Globus pallidus (tissue), 1 donor: ENCODE data around the gene LIX1L.
"Not testable (repeated sequence)": the region's sequence is repeated elsewhere in the genome, so short reads cannot be mapped to it uniquely, and the experiment has no call there.

Source experiments
- DNase-seq: peaks from one replicate; pipeline ENCODE4 v3.0.0-alpha.2; 2015; ENCODE audit warnings: low spot score

Gene LIX1L

GRCh38 chr1:145936247-145936646 is 21.6 kb downstream of the LIX1L start:
- DNase-seq, result no peak

DNA sequence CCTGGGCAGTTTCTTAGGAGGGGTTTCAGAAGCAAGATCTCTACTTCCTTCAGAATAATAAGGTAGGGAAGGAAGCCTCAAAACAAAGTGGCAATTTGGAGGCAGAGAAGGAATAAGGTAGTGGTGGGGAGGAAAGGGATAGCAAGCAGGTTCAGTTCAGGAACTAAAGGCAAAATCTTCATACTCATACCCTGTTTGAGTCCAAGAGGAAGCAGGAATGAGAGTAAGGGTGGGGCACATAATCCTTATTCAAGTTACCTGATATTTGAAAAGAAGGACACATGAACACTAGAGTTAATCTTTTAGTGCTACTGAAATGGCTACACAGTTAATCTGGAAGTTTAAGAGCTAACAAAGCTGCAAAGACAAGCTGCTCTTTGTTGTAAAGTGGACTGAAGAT is 22.1 kb downstream of the LIX1L start:
- DNase-seq, result no peak

- not testable (repeated sequence) for DNase-seq
Measured at GRCh38 chr1:145932522-145933009, 25.3 kb downstream of the LIX1L start.

DNA sequence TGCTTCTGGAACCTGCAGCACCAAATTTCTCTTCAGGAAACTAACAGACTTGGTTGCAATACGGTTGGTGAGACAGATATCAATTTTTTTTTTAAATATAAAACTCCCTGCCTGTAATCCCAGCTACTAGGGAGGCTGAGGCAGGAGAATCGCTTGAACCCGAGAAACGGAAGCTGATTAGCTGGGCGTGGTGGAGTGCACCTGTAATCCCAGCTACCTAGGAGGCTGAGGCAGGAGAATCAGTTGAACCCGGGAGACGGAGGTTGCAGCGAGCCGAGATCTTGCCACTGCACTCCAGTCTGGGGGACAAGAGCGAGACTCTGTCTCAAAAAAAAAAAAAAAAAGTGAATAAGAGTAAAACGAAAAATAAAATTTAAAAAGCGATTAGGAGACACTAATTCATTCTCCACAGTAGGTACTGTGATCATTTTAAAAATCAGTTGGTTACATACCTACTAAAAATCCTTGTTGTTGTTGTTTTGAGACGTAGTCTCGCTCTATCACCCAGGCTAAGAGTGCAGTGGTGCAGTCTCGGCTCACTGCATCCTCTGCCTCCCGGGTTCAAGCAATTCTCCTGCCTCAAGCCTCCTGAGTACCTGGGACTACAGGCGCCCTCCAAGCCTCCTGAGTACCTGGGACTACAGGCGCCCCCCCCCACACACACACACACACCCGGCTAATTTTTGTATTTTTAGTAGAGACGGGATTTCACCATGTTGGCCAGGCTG is 29.7 kb downstream of the LIX1L start:
- DNase-seq, result no peak

- DNase-seq, result peak; percentile 98
Measured at GRCh38 chr1:145927063-145927886, 30.5 kb downstream of the LIX1L start, which contains the start of gene RBM8A. RBM8A (minus strand) TSS chr1:145927484; CDS start chr1:145927426, 58 bp downstream.

GRCh38 chr1:145926686-145927062 is 31.1 kb downstream of the LIX1L start:
- no peak for DNase-seq

DNA sequence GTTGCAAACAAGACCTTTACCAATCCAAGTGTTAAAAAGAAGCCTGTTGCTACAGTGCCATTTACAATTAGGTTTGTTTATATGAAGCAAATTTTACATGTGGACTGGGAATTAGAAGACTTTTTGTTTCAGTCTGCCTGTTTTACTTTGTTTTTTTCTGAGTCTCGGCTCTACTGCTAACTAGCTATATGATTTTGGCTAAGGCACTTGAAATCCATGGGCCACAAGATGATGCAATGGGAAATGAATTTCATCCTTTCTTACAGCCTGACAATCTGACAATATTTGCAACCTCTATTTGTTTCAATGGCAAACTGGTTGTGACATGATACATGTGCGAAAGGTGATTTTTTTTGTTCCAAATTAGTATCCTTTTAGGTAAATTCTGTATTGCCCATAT is 35.6 kb downstream of the LIX1L start:
- DNase-seq, result no peak

DNA sequence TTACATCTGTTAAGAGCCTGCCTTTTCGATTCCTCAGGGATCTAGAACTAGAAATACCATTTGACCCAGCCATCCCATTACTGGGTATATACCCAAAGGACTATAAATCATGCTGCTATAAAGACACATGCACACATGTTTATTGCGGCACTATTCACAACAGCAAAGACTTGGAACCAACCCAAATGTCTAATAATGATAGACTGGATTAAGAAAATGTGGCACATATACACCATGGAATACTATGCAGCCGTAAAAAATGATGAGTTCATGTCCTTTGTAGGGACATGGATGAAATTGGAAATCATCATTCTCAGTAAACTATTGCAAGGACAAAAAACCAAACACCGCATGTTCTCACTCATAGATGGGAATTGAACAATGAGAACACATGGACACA is 37.5 kb downstream of the LIX1L start:
- not testable (repeated sequence) for DNase-seq

DNA sequence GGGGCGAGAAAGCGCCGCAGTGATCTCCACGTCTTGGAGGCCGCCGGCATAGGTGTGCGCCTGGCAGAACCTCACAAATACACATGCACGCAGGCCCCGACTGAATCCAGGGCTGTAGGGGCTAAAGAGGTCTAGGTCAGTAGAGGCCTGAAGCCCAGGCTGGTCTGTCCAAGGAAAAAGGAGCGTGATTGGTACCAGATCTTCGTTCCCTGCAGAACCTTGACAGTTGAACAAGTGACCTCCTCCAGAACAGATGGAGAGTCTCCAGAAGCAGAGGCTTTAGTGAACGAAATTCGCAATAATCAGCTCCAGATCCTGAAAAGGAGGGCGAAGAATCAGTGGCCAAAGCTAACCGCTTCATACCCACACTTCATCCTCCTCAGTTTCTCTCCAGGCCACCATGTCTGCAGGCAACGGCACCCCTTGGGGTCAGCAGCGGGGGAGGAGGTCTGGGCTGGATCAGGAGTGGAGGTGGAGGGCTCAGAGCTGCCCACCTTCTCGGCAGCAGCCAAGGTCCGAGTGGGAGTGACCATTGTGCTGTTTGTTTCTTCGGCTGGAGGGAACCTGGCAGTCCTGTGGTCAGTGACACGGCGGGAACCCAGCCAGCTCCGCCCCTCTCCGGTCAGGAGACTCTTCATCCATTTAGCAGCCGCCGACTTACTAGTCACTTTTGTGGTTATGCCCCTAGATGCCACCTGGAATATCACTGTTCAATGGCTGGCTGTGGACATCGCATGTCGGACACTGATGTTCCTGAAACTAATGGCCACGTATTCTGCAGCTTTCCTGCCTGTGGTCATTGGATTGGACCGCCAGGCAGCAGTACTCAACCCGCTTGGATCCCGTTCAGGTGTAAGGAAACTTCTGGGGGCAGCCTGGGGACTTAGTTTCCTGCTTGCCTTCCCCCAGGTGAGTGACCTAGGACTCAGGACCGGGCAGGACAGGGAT is 38.6 kb downstream of the LIX1L start:
- peak; percentile 39 for DNase-seq

DNA sequence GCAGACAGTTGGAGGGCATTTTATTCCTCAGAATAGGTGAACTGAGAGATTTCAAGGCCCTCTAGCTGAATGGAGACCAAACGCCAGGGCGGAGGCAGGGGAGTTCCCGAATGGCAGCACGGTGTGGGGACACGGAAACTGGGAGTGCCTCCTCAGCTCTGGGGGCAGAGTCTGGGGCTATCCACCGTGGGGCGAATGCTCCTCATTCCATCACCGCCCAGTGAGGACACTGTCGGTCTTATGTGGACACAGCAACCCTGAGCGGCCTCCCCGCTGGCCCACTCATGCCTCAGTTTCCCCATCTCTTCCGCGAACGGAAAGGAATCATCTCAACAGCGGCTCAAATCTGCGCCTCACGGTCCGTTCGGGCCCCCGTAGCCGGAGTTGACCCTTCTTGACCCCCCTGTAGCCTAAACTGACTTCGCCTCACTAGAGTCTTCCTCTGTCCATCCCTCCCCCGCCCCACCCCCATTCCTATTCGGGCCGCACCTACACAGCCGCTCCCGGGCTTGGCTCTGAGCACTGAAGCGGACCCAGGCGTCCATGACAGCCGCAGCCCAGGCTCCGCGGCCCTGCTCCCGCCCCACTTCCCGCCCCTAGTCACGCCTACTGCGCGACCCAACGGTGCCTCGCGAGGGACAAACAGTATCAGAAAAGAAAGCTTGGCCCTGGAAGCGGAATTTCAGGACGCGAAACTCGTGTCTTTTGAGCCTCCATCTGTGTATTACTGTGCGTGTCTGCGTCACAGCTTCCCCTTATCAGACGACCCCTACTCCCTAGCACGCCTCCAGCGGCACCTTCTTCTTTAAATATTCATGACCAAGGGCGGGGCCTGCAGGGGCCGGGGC is 39.4 kb downstream of the LIX1L start, which contains the start of gene PEX11B:
PEX11B (minus strand) TSS at position 574 of the 848 bp plus-strand sequence; CDS start at position 545, 29 bp downstream.
- peak; percentile 89 for DNase-seq

GRCh38 chr1:145917595-145917994 is 40.2 kb downstream of the LIX1L start:
- DNase-seq, result no peak

GRCh38 chr1:145916745-145917144 is 41.1 kb downstream of the LIX1L start:
- no peak for DNase-seq

GRCh38 chr1:145912128-145912641 is 45.6 kb downstream of the LIX1L start:
- DNase-seq, result no peak

GRCh38 chr1:145908653-145909052 is 49.2 kb downstream of the LIX1L start:
- DNase-seq, result no peak

DNA sequence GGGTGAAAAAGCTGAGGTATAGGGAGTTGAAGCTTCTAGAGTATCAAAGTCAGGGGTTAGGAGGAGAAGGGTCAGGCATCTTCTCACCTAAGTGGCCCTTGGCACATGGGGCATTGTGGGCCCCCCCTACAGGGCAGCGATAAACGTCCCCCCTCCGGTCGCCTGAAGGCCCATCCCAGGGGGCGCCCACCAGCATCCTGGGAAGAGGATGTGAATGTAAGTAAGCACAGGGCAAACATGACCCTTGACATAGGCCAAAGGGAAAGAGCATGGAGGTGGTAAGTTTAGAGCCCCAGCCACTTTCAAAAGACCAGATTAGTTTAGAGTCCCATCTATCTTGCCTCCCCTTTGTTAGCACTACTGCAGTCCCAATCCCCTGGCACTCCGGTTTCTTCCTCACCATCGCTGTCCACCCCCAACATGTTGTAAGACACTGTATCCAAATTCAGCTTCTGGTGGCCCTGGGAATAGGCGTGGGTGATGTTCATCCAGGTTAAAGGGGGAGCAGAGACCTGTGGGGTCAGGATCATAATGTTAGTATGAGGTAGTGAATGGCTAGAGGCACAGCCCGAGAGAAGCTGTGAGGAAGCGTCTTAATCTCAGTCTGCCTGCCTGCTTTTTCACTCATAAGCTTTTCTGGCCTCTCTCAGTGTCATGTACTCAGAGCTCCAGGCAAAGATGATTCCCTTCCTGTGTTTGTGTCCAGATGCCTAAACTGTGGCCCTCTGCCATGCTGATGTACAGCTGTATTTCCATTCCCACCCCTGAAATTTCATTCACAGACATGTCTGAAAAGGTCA is 50.7 kb downstream of the LIX1L start:
- DNase-seq, result no peak

DNA sequence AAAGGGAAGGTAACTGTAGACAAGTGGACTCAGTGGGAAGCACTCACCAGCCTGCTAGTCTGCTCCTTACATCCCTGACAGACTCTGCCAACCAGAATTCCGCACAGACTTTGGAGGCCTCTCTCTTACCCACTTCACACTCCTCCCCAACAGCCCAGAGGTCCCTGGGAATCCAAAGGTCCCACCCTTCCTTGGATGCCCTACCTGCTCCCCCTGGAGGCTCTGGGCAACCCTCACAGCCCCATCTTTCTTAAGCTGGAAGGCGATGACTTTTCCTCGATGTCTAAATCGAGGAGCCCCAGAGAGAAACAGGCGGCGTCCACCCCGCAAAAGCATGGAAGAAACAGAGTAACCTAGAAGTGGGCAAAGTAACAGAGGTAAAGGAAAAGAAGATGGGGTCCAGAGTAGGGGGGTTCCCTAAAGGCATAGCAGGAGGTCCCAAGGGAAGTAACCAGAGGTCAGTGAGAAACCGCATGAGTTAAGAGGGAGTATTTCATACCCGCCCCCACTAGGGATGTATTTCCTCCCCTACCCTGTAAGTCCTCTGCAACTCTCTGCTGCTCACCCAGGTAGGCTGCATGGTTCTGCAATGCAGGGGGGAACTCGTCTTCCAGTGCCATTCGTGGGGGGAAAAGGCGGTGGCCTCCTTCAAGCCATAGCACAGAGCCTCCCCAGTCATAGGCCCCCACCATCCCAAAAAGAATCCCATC is 56.4 kb downstream of the LIX1L start:
- no peak for DNase-seq

DNA sequence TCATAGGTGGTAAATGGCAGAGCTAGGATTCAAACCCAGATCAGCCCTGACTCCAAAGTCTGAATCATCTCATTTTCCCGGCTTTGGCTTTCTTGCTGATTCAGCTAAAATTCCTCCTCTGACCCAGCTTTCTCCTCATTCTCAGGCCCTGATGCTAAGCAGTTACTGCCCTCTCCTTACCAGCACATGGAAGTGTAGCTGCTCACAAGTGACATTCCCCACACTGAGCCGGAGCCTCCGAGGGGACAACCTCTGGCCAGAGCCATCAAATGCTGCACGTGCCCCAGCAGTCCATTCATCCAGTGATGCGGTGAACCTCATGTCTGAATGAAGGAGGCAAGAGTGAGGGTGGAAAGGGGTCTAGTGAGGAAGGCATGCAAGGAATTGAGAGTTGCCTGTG is 59.1 kb downstream of the LIX1L start:
- no peak for DNase-seq

- no peak for DNase-seq
Measured at GRCh38 chr1:145897969-145898368, 59.8 kb downstream of the LIX1L start.

GRCh38 chr1:145895471-145895870 is 62.3 kb downstream of the LIX1L start:
- no peak for DNase-seq
